Activated CD8-positive, alpha-beta memory T cell treated with anti-CD3 and anti-CD28 coated beads for 48 hours (primary cell): Measurements from ENCODE around the gene LRRC10.

Source experiments
- DNase-seq, 3 experiments: peaks; one replicate each; pipeline ENCODE4 v3.0.0-alpha.2; 2020; ENCODE audit warnings: low read depth in 2 of 3, low spot score in 2 of 3

The LRRC10 gene

DNA sequence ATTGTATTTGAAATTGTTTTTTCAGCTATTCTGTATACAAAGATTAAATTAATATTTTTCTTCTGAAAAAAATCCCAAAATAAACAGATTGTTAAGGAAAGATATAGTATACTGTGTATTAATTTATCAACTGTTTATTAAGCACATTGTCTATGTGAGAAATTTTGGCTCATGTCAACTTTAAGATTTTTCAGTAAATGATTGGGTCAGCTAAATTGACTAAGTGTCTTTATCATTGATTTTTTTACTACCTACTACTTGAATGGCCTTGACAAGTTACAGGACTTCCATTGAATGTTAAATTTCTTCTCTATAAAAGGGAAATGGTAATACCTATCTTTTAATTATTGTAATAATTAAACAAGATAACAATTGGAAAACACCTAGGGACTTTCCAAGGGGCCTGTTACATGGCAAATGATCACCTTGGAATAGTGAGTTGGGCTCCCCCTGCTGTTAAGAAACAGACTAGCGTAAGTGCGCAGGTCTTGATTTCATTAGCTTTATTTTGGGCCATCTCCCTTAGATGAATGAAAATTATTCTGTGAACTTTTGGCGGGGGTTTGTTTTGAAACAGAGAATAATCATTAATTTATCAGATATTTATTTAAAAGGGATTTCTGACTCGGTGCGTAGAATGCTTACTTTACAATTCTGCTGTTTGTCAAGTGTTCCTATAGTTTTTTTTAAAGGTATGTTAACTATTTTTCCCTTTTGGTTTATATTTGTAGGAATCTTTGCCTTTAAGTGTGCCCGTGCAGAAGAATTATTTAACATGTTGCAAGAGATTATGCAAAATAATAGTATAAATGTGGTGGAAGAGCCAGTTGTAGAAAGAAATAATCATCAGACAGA, 39.9 kb downstream of the LRRC10 start:
- DNase-seq, result no peak

DNA sequence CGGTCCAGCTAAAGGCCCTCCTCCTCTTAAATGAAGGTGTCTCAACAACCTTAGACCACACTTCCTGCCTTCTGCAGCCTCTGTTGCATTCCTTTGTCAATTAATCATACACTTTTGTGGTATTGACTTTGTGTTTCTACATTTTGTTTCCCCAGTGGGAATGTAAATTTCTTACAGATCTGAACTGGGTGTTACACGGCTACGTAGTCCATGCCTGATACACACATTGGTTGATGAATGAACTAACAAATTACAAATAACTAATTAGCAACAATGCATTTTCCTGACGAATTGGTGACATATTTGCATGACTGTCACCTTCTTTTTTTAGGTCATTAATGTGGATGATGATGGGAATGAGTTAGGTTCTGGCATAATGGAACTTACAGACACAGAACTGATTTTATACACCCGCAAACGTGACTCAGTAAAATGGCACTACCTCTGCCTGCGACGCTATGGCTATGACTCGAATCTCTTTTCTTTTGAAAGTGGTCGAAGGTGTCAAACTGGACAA, 40.6 kb downstream of the LRRC10 start:
- DNase-seq, result no peak

DNA sequence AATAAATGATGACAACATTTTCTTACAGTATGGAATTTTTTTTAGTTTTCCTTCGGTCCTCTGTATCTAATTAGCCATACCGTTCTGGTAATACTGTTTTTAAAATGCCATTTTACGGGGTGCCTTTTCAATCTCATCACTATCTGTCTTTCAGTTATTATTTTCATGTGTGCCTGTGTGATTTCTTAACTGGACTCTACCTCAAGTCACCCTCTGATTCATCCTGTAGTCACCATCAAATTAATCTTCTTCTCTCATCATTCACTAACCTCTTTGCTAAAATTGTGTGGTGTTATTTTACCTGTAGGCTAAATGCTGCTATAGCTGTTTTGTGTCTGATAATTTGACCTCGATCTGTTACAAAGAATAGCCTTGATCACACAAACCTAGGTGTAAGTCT, 41.5 kb downstream of the LRRC10 start:
- DNase-seq, result no peak

DNA sequence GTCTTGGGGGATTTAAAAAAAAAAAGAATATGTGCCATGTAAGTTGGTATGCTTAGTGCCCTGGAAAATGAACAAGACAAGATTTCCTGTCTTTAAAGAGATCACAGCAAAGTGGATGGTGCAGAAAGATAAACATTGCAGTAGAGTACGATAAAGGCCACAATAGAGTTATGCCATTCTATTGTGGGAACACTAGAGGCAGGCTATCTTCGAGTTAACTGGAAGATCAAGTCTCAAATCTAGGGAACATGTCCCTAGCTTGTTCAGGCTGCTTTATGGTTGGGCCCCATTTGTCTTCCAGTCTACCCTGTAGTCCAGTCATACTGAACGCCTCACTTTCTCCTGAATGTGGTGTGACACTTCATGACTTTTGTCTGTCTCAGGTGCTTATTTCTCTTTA, 44.1 kb downstream of the LRRC10 start:
- DNase-seq, result no peak

DNA sequence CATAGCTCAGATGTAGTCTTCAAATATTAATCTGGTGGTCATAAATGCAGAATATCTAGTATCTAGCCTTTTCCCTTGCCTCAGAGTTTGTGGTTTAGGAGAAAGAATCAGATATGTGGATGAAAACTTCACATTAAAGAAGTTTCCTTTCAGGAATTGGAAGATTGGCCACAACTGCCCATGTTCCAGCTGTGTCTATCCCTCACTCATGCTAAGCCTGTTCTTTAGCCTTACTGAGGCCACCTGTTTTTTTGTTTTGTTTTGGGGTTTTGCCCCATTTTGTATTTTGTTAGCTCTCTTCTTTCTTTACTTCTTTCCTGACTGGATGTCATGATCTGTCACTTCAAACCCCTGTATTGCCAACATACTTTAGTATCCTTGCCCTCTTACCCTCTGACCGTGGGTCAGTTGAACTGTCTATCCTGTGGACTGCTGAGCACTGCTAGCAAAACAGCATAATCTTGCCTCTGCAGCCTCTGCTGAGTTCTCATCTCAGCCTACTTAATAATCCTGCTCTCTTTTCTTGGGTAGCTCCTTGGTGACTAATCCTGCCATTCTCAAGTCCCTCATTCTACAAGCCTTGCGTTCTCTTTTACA, 47.4 kb downstream of the LRRC10 start:
- DNase-seq, result no peak
